Naive thymus-derived CD4-positive, alpha-beta T cell (primary cell): Measurements from ENCODE around the gene LCK. TPM values are rescaled to one million over a fixed set of nuclear protein-coding genes. Genes with fewer than 3 reads are reported as not detected.

Experiments used
- ATAC-seq: fragments of 150-1000 bp; cut with Tn5 transposase; 2 replicates; pipeline ENCODE4 v1.10.0; 2021; ENCODE audit warnings: mild to moderate bottlenecking, moderate library complexity
- CTCF ChIA-PET: fragments of 350-600 bp; sonication (Branson Sonifier 250); formaldehyde crosslinking; loops from one replicate; lab custom pipeline; 2021; ENCODE audit warnings: antibody characterized with exemption; lab: Charles Lee
- POLR2A ChIA-PET: fragments of 350-600 bp; sonication (Branson Sonifier 250); formaldehyde crosslinking; loops from one replicate; lab custom pipeline; 2021; ENCODE audit warnings: antibody characterized with exemption, inconsistent platforms; lab: Charles Lee
- DNase-seq, 9 donors: peaks; one replicate each; pipeline versions ENCODE4 v3.0.0 to v3.0.0-alpha.2; 2020 to 2022; ENCODE audit warnings: mixed read lengths in 1 of 9
- H3K27ac ChIP-seq: one replicate; pipeline ENCODE4 v1.7.0; 2013; ENCODE audit warnings: mild to moderate bottlenecking, low read depth, low read length, moderate library complexity
- H3K27me3 ChIP-seq, 2 donors: one replicate each; pipeline ENCODE4 v1.7.0; 2013; ENCODE audit warnings: low read length in 2 of 2, mild to moderate bottlenecking in 2 of 2, moderate library complexity in 2 of 2; ENCODE audit not compliant: control insufficient read depth in 2 of 2, insufficient read depth in 2 of 2
- H3K36me3 ChIP-seq, 3 experiments: 1 replicate in 2 of 3; 2 replicates in 1 of 3; pipeline ENCODE4 v1.7.0; 2013; ENCODE audit warnings: low read length in 3 of 3, mild to moderate bottlenecking in 3 of 3, moderate library complexity in 1 of 3; ENCODE audit not compliant: insufficient read depth in 3 of 3, control insufficient read depth in 2 of 3
- H3K4me1 ChIP-seq, 2 donors: one replicate each; pipeline ENCODE4 v1.7.0; 2013; ENCODE audit warnings: low read length in 2 of 2, mild to moderate bottlenecking in 2 of 2, moderate library complexity in 1 of 2; ENCODE audit not compliant: control insufficient read depth in 2 of 2, insufficient read depth in 2 of 2
- H3K4me3 ChIP-seq: 2 replicates; pipeline ENCODE4 v1.7.0; 2013; ENCODE audit warnings: mild to moderate bottlenecking, low read length
- H3K9me3 ChIP-seq, 3 experiments: 1 replicate in 2 of 3; 2 replicates in 1 of 3; pipeline ENCODE4 v1.7.0; 2013; ENCODE audit warnings: low read length in 3 of 3; ENCODE audit not compliant: control insufficient read depth in 2 of 3
- H3K27ac Mint-ChIP-seq, 9 donors: one replicate each; pipeline ENCODE4 v1.8.0; 2020 to 2022; ENCODE audit warnings: mixed read lengths in 9 of 9, mild to moderate bottlenecking in 8 of 9, moderate library complexity in 5 of 9, inconsistent platforms in 2 of 9
- H3K27me3 Mint-ChIP-seq, 5 donors: one replicate each; pipeline ENCODE4 v1.8.0; 2021 to 2022; ENCODE audit warnings: mixed read lengths in 5 of 5, mild to moderate bottlenecking in 1 of 5
- H3K36me3 Mint-ChIP-seq, 5 donors: one replicate each; pipeline ENCODE4 v1.8.0; 2020 to 2022; ENCODE audit warnings: mixed read lengths in 5 of 5, mild to moderate bottlenecking in 3 of 5, inconsistent platforms in 1 of 5
- H3K4me1 Mint-ChIP-seq, 7 donors: one replicate each; pipeline ENCODE4 v1.8.0; 2020 to 2022; ENCODE audit warnings: mixed read lengths in 7 of 7, mild to moderate bottlenecking in 3 of 7, inconsistent platforms in 1 of 7
- H3K4me3 Mint-ChIP-seq, 10 donors: one replicate each; pipeline ENCODE4 v1.8.0; 2020 to 2022; ENCODE audit warnings: mild to moderate bottlenecking in 10 of 10, mixed read lengths in 10 of 10, moderate library complexity in 6 of 10, inconsistent platforms in 2 of 10
- H3K9me3 Mint-ChIP-seq, 11 donors: one replicate each; pipeline ENCODE4 v1.8.0; 2020 to 2022; ENCODE audit warnings: mixed read lengths in 11 of 11, mild to moderate bottlenecking in 4 of 11, inconsistent platforms in 1 of 11, moderate library complexity in 1 of 11
- intact Hi-C, 2 donors: fragments of 100-400 bp; cut with micrococcal nuclease; formaldehyde crosslinking; loops; one replicate each; pipeline ENCODE4 v1.15.1; 2023
- polyA plus RNA-seq, 2 donors: library from polyadenylated mRNA; unstranded; fragments of 300-500 nt; fragmentation: Illumina TruSeq; gene quantifications; one replicate each; pipeline ENCODE4 v1.2.3, GENCODE V29; 2021
- total RNA-seq, 6 experiments: library from RNA in 5 of 6; stranded (reverse) in 5 of 6; gene quantifications; 1 replicate in 5 of 6; 2 replicates in 1 of 6; pipeline ENCODE4 v1.2.3 and lab custom pipeline; 2021 to 2026

Gene LCK
- total and polyA plus RNA-seq, 7 experiments from 2014 or later = 245 to 1,109 (median 480) TPM

DNA sequence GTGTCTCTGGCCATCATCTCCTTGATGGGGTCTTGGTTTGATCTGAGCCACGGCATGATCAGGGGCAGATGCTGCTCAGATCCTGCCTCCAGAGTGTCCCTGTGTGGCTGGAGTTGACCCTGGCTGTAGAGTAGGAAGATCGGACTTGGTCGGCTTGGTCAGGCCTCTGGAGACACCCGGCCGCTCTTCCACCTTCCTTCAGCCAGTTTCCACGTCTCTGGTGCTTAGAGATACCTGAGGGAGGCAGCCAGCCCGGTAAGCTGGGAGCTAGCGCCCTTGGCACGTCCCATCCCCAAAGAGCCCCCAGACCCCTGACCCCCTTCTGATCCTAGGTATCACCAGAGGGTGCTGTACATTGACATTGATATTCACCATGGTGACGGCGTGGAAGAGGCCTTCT is 76.1 kb downstream of the LCK start:
- intact Hi-C loops = no loop called here
- ChIA-PET POLR2A (interaction anchor here (1.6 to 1.7 kb wide), 2 partner anchors 10 to 24 kb away, joined by 4 to 7 read pairs; partner anchors contain the start of gene MARCKSL1), CTCF (no interaction called here)
- Histone ChIP-seq H3K4me1 (peaks cover 10 to 24% of the 10 kb centered on the region in 2 donors), H3K36me3 (peaks cover 27 to 72% (median 35%) of the 10 kb centered on the region in 3 experiments), H3K4me3 (no peak overlapping the region), H3K9me3 (no peaks in the 10 kb centered on the region), H3K27ac (peak overlapping the region; percentile 6), H3K27me3 (no peaks in the 10 kb centered on the region)
- H3K4me3 Mint-ChIP-seq = no peak overlapping the region
- DNase-seq (no peak), ATAC-seq (no peak)
- peaks cover 19 to 43% (median 35%) of the 10 kb centered on the region in 7 donors for H3K4me1 Mint-ChIP-seq
- H3K27ac Mint-ChIP-seq = peak overlapping the region in 3 of 9 donors; percentile 17 to 72 (median 59)
- no peaks in the 10 kb centered on the region for H3K9me3 Mint-ChIP-seq
- no peaks in the 10 kb centered on the region for H3K27me3 Mint-ChIP-seq
- peaks cover 8 to 42% (median 33%) of the 10 kb centered on the region in 5 donors for H3K36me3 Mint-ChIP-seq

DNA sequence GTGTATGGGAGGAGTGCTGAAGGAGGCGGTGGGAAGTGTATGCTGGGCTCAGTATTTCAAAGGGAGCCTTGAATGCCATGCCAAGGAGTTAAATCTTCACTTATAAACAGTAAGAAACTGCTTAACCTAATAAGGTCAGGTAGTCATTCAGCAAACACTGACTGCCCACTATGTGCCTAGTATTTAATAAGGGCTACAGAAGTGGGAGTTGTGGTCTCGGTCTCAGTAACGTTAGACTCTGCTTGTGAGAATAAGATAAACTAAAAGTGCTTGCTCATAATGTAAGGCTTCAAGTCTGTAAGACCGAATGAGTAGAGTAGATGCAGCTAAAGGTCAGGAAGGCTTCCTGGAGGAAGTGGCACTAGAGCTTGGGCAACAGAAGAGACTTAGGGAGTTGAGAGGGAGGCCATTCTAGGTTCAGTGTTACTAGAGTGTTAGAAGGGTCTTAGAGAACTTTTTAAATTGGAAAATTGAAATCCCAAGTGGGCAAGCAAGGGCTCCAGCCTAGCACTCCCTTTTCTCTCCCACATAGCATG is 78.9 kb downstream of the LCK start:
- Mint-ChIP-seq H3K4me3 (no peak overlapping the region), H3K36me3 (peaks cover 8 to 40% (median 28%) of the 10 kb centered on the region in 5 donors), H3K9me3 (no peaks in the 10 kb centered on the region), H3K27ac (peak overlapping the region; percentile 47 to 88 (median 72)), H3K27me3 (no peaks in the 10 kb centered on the region), H3K4me1 (peaks cover 19 to 42% (median 31%) of the 10 kb centered on the region in 7 donors)
- DNase-seq = no peak
- intact Hi-C loops = no loop called here
- H3K4me1 ChIP-seq = peaks cover 5 to 17% of the 10 kb centered on the region in 2 donors
- peaks cover 33 to 73% (median 33%) of the 10 kb centered on the region in 3 experiments for H3K36me3 ChIP-seq
- ChIA-PET CTCF (no interaction called here), POLR2A (interaction anchor here (1.0 to 4.8 kb wide), 4 partner anchors 8 to 65 kb away, joined by 3 to 50 read pairs (median 8); partner anchors contain the start of gene BSDC1)
- no peak for ATAC-seq
- peak overlapping the region; percentile 2 for H3K27ac ChIP-seq
- no peaks in the 10 kb centered on the region for H3K27me3 ChIP-seq
- H3K4me3 ChIP-seq = no peak overlapping the region
- no peaks in the 10 kb centered on the region for H3K9me3 ChIP-seq

DNA sequence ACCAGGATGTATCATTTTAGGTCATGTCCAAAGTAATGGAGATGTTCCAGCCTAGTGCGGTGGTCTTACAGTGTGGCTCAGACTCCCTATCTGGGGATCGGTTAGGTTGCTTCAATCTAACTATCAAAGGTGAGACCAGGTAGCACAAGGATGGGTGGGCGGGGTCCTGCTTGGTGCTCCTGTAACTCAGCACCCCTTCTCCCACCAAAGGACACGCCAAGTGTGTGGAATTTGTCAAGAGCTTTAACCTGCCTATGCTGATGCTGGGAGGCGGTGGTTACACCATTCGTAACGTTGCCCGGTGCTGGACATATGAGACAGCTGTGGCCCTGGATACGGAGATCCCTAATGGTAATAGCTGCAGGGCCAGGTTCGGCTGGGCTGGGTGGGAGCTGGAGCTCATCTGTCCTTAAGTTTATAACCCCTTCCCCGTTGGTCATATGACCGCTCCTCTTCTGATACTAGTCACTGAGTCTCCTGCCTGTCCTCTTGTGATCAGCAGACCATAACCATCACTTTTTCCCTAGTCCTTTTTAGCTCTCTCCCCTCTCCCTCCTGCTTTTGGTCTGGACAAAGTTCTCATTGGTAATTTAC is 79.6 kb downstream of the LCK start:
- Histone ChIP-seq H3K4me3 (no peak overlapping the region), H3K9me3 (no peaks in the 10 kb centered on the region), H3K4me1 (peaks cover 5 to 17% of the 10 kb centered on the region in 2 donors), H3K36me3 (peaks cover 30 to 68% (median 33%) of the 10 kb centered on the region in 3 experiments), H3K27ac (no peak overlapping the region), H3K27me3 (no peaks in the 10 kb centered on the region)
- ATAC-seq = no peak
- ChIA-PET POLR2A (interaction anchor here (0.7 to 4.8 kb wide), 7 partner anchors 9 to 81 kb away, joined by 3 to 50 read pairs (median 5); partner anchors contain the start of gene BSDC1), CTCF (no interaction called here)
- Mint-ChIP-seq H3K4me1 (peaks cover 17 to 37% (median 26%) of the 10 kb centered on the region in 7 donors), H3K4me3 (no peak overlapping the region), H3K9me3 (no peaks in the 10 kb centered on the region), H3K36me3 (peaks cover 8 to 34% (median 22%) of the 10 kb centered on the region in 5 donors), H3K27me3 (no peaks in the 10 kb centered on the region), H3K27ac (peak overlapping the region in 8 of 9 donors; percentile 3 to 88 (median 38))
- DNase-seq = no peak
- intact Hi-C loops = no loop called here

DNA sequence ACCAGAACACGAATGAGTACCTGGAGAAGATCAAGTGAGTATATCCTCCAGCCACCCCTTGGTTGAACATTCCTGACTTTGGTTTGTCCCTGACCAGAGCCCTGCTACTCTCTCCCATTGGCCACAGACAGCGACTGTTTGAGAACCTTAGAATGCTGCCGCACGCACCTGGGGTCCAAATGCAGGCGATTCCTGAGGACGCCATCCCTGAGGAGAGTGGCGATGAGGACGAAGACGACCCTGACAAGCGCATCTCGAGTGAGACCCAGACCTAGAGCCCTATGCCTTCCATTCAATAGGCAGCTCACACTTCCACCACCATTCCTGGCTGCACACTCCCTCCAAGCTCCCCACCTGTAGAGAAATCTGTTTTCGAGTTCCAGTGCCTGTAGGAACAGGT is 80.5 kb downstream of the LCK start:
- intact Hi-C loops = no loop called here
- no peaks in the 10 kb centered on the region for H3K27me3 ChIP-seq
- Mint-ChIP-seq H3K9me3 (no peaks in the 10 kb centered on the region), H3K27me3 (no peaks in the 10 kb centered on the region), H3K4me1 (peaks cover 16 to 37% (median 26%) of the 10 kb centered on the region in 7 donors), H3K4me3 (peak overlapping the region in 1 of 10 donors; percentile 56), H3K27ac (peak overlapping the region in 7 of 9 donors; percentile 31 to 87 (median 39)), H3K36me3 (peaks cover 8 to 34% (median 22%) of the 10 kb centered on the region in 5 donors)
- ChIA-PET CTCF (interaction anchor here (0.6 to 1.4 kb wide), 3 partner anchors 17 to 115 kb away, joined by 3 to 4 read pairs (median 3); no protein-coding TSS in a partner anchor), POLR2A (interaction anchor here (0.6 to 6.3 kb wide), 10 partner anchors 9 to 262 kb away, joined by 3 to 64 read pairs (median 4); no protein-coding TSS in a partner anchor)
- H3K36me3 ChIP-seq = peaks cover 30 to 61% (median 33%) of the 10 kb centered on the region in 3 experiments
- no peaks in the 10 kb centered on the region for H3K9me3 ChIP-seq
- no peak overlapping the region for H3K4me3 ChIP-seq
- peaks cover 8 to 20% of the 10 kb centered on the region in 2 donors for H3K4me1 ChIP-seq
- no peak overlapping the region for H3K27ac ChIP-seq
- no peak for DNase-seq
- no peak for ATAC-seq

DNA sequence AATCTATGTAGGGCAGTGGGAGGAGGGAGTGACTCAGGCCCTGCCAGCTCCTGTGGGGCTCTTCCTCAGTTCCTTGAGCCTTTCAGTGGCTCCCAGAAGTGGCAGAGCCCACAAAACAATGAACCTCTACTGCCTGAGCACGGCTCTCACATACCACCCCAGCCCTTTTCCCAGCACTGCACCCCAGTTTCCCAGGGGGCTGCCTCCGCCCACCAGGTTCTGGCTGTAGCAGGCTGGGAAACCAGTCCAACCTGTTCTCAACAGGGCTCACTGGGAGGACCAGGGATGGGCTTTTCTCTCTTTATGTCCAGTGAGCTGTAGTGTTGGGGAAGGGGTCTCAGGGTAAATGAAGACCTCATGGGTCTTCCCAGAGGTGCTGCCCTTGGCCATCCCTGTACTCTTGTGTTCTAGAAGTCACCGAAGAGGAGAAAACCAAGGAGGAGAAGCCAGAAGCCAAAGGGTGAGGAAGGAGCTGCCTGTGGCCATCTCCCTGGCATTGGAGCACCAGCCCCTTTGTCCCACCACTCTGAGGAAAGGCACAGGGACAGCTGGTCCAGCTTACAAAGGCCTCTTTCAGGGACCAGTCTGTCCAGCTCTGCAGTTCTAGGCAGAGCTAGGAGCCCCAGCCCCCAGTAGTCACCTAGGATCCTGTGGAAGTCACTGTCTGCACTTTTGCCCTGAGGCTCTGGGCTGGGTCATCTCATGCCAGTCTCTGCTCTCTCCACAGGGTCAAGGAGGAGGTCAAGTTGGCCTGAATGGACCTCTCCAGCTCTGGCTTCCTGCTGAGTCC is 81.4 kb downstream of the LCK start:
- ATAC-seq (no peak), DNase-seq (no peak)
- ChIA-PET POLR2A (interaction anchor here (0.6 to 6.3 kb wide), 10 partner anchors 10 to 263 kb away, joined by 3 to 64 read pairs (median 4); partner anchors contain the start of gene LCK), CTCF (interaction anchor here (0.6 to 1.8 kb wide), 8 partner anchors 11 to 1553 kb away, joined by 3 to 6 read pairs (median 4); no protein-coding TSS in a partner anchor)
- Mint-ChIP-seq H3K4me1 (peaks cover 24 to 43% (median 36%) of the 10 kb centered on the region in 7 donors), H3K36me3 (peaks cover 8 to 31% (median 17%) of the 10 kb centered on the region in 5 donors), H3K9me3 (no peaks in the 10 kb centered on the region), H3K27me3 (no peaks in the 10 kb centered on the region), H3K27ac (peak overlapping the region in 7 of 9 donors; percentile 34 to 95 (median 55)), H3K4me3 (no peak overlapping the region)
- H3K9me3 ChIP-seq = no peaks in the 10 kb centered on the region
- H3K4me1 ChIP-seq = peaks cover 18 to 30% of the 10 kb centered on the region in 2 donors
- H3K4me3 ChIP-seq = no peak overlapping the region
- intact Hi-C loops = no loop called here
- H3K27me3 ChIP-seq = no peaks in the 10 kb centered on the region
- peaks cover 25 to 53% (median 30%) of the 10 kb centered on the region in 3 experiments for H3K36me3 ChIP-seq
- H3K27ac ChIP-seq = no peak overlapping the region
